H9 (cell line): Measurements from ENCODE around the gene AHNAK. TPM values are rescaled to one million over a fixed set of nuclear protein-coding genes. Genes with fewer than 3 reads are reported as not detected.

Experiments used
- DNase-seq: peaks from one replicate; pipeline ENCODE4 v3.0.0-alpha.2; 2017
- H2AFZ ChIP-seq: one replicate; pipeline ENCODE4 v1.6.1; 2013; ENCODE audit warnings: mild to moderate bottlenecking, low read length, control low read depth, moderate library complexity
- H2AK5ac ChIP-seq: 2 replicates; pipeline ENCODE4 v1.6.1; 2013; ENCODE audit warnings: low read length, control low read depth, mixed read lengths; ENCODE audit not compliant: insufficient read length
- H2BK120ac ChIP-seq: one replicate; pipeline ENCODE4 v1.6.1; 2013; ENCODE audit warnings: low read depth, mild to moderate bottlenecking, low read length, control low read depth, inconsistent platforms; ENCODE audit not compliant: poor library complexity, severe bottlenecking
- H2BK12ac ChIP-seq: 2 replicates; pipeline ENCODE4 v1.6.1; 2013; ENCODE audit warnings: low read length, control low read depth, mixed read lengths, low read depth; ENCODE audit not compliant: insufficient read length
- H2BK15ac ChIP-seq: 2 replicates; pipeline ENCODE4 v1.6.1; 2013; ENCODE audit warnings: low read depth, low read length, control low read depth
- H2BK20ac ChIP-seq: one replicate; pipeline ENCODE4 v1.6.1; 2013; ENCODE audit warnings: low read depth, mild to moderate bottlenecking, low read length, control low read depth, inconsistent platforms; ENCODE audit not compliant: poor library complexity, severe bottlenecking
- H2BK5ac ChIP-seq: 2 replicates; pipeline ENCODE4 v1.6.1; 2013; ENCODE audit warnings: low read length, control low read depth, mixed read lengths; ENCODE audit not compliant: insufficient read length
- H3K14ac ChIP-seq: 2 replicates; pipeline ENCODE4 v1.6.1; 2013; ENCODE audit warnings: low read length, control low read depth; ENCODE audit not compliant: insufficient read depth
- H3K18ac ChIP-seq: 2 replicates; pipeline ENCODE4 v1.6.1; 2013; ENCODE audit warnings: low read depth, mild to moderate bottlenecking, mixed read lengths, low read length, control low read depth; ENCODE audit not compliant: insufficient read length
- H3K23ac ChIP-seq: 2 replicates; pipeline ENCODE4 v1.6.1; 2013; ENCODE audit warnings: low read length, control low read depth, mixed read lengths, low read depth; ENCODE audit not compliant: insufficient read length
- H3K23me2 ChIP-seq: 2 replicates; pipeline ENCODE4 v1.6.1; 2013; ENCODE audit warnings: low read depth, mild to moderate bottlenecking, mixed read lengths, low read length, control low read depth; ENCODE audit not compliant: insufficient read length, poor library complexity, severe bottlenecking
- H3K27ac ChIP-seq: 2 replicates; pipeline ENCODE4 v1.5.1; 2013; ENCODE audit warnings: low read length, control low read depth, mixed read lengths, low read depth; ENCODE audit not compliant: insufficient read length
- H3K27me3 ChIP-seq: 2 replicates; pipeline ENCODE4 v1.6.1; 2013; ENCODE audit warnings: low read length, control low read depth, inconsistent platforms; ENCODE audit not compliant: insufficient read depth
- H3K4ac ChIP-seq: 2 replicates; pipeline ENCODE4 v1.6.1; 2013; ENCODE audit warnings: low read depth, mild to moderate bottlenecking, control low read depth, inconsistent platforms, low read length, moderate library complexity
- H3K4me1 ChIP-seq: 2 replicates; pipeline ENCODE4 v1.6.1; 2013; ENCODE audit warnings: low read length, control low read depth, inconsistent platforms; ENCODE audit not compliant: insufficient read depth
- H3K4me2 ChIP-seq: 2 replicates; pipeline ENCODE4 v1.6.1; 2013; ENCODE audit warnings: low read length, control low read depth, mixed read lengths; ENCODE audit not compliant: insufficient read length, insufficient read depth
- H3K56ac ChIP-seq: 2 replicates; pipeline ENCODE4 v1.6.1; 2013; ENCODE audit warnings: low read depth, mild to moderate bottlenecking, mixed read lengths, low read length, control low read depth; ENCODE audit not compliant: insufficient read length
- H3K79me1 ChIP-seq: 2 replicates; pipeline ENCODE4 v1.6.1; 2013; ENCODE audit warnings: low read depth, mild to moderate bottlenecking, moderate library complexity, low read length, control low read depth, inconsistent platforms; ENCODE audit not compliant: insufficient read depth, poor library complexity, severe bottlenecking
- H3K79me2 ChIP-seq: 2 replicates; pipeline ENCODE4 v1.6.1; 2013; ENCODE audit warnings: low read length, control low read depth, inconsistent platforms; ENCODE audit not compliant: insufficient read depth
- H3K9ac ChIP-seq: 2 replicates; pipeline ENCODE4 v1.6.1; 2013; ENCODE audit warnings: low read length, control low read depth, mixed read lengths; ENCODE audit not compliant: insufficient read length; ENCODE audit errors: extremely low read depth
- H3K9me3 ChIP-seq: one replicate; pipeline ENCODE4 v1.6.1; 2013; ENCODE audit warnings: low read depth, low read length, inconsistent platforms; ENCODE audit not compliant: control insufficient read depth
- H3T11ph ChIP-seq: one replicate; pipeline ENCODE4 v1.6.1; 2013; ENCODE audit warnings: mild to moderate bottlenecking, low read length, control low read depth, inconsistent platforms
- H4K20me1 ChIP-seq: one replicate; pipeline ENCODE4 v1.6.1; 2013; ENCODE audit not compliant: control insufficient read depth, insufficient read length, insufficient read depth
- H4K5ac ChIP-seq: 2 replicates; pipeline ENCODE4 v1.6.1; 2013; ENCODE audit warnings: low read depth, mild to moderate bottlenecking, mixed read lengths, low read length, control low read depth; ENCODE audit not compliant: insufficient read length
- H4K8ac ChIP-seq: replicated peaks from 2 replicates; pipeline ENCODE4 v1.6.1; 2013; ENCODE audit warnings: low read length, control low read depth, mixed read lengths, low read depth; ENCODE audit not compliant: insufficient read length
- H4K91ac ChIP-seq: 2 replicates; pipeline ENCODE4 v1.6.1; 2013; ENCODE audit warnings: low read depth, mild to moderate bottlenecking, moderate library complexity, mixed read lengths, low read length, control low read depth; ENCODE audit not compliant: insufficient read length
- H3K27ac Mint-ChIP-seq, 3 experiments: 2 replicates in 2 of 3; 3 replicates in 1 of 3; pipeline ENCODE4 v1.8.0; 2020 to 2021; ENCODE audit warnings: mixed read lengths in 3 of 3, mild to moderate bottlenecking in 1 of 3, moderate library complexity in 1 of 3
- H3K27me3 Mint-ChIP-seq: 2 replicates; pipeline ENCODE4 v1.8.0; 2021; ENCODE audit warnings: low read depth, mild to moderate bottlenecking, moderate library complexity, mixed read lengths
- H3K36me3 Mint-ChIP-seq, 3 experiments: 2 replicates in 2 of 3; 3 replicates in 1 of 3; pipeline ENCODE4 v1.8.0; 2020 to 2021; ENCODE audit warnings: low read depth in 3 of 3, mixed read lengths in 3 of 3; ENCODE audit not compliant: insufficient read depth in 1 of 3
- H3K4me1 Mint-ChIP-seq, 2 experiments: 2 replicates each; pipeline ENCODE4 v1.8.0; 2020; ENCODE audit warnings: mixed read lengths in 2 of 2
- H3K4me3 Mint-ChIP-seq, 2 experiments: 2 replicates in 1 of 2; 3 replicates in 1 of 2; pipeline ENCODE4 v1.8.0; 2020 to 2021; ENCODE audit warnings: mild to moderate bottlenecking in 2 of 2, mixed read lengths in 2 of 2, moderate library complexity in 1 of 2
- H3K9me3 Mint-ChIP-seq, 2 experiments: 2 replicates in 1 of 2; 3 replicates in 1 of 2; pipeline ENCODE4 v1.8.0; 2020; ENCODE audit warnings: mild to moderate bottlenecking in 2 of 2, mixed read lengths in 2 of 2, moderate library complexity in 1 of 2
- WGBS: extraction: QIAGEN DNeasy Blood & Tissue Kit; methylation state at CpG from one replicate; pipeline ENCODE4 v1.1.7; 2013; ENCODE audit warnings: missing lambda C conversion rate, low lambda C conversion rate, mixed read lengths; ENCODE audit not compliant: insufficient read length; ENCODE audit errors: extremely low coverage; 5-methylcytosine and 5-hydroxymethylcytosine counted together
- total RNA-seq: library from RNA; stranded (reverse); gene quantifications from 2 replicates; pipeline ENCODE4 v1.2.1, GENCODE V29; 2021
- TF ChIP-seq, protein P1 (sequence below): fragments of 200-600 bp; sonication (generic); conservative IDR thresholded peaks from 3 replicates; pipeline ENCODE4 v1.8.0; 2021; ENCODE audit warnings: antibody characterized with exemption, mild to moderate bottlenecking

Gene AHNAK
- total RNA-seq, 1 experiment from 2014 or later = 15.2 TPM

DNA sequence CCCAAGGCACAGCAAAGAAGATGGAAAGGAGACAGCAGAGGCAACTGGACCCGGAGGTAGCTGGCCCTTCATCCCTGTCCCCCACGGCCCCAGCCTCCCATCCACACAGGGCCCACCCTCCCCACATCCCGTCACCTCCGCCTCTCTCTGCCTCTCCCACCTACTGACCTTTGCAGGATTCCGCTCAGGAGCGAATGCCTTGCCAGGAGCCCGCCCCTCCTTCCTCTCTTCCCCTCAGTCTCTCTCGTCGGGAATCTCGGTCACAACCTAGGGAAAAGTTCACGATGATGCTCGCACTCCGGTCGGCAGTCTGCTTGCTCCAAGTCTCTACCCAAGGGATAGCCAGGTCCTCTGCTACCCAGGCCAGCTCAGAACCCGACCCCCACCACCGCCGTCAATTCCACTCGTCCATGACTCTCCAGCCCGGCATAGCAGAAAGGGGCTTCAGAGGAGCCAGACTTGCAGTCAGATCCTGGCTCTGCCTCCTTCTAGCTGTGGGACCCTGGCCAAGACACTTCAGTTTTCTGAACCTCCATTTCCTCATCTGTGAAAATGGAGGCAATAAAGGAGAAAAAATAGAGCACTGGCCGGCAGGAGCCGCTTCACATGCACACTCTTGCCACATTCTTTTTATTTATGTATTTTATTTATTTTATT lies 10.2 kb downstream of the AHNAK start:
- Histone ChIP-seq H3K23me2 (no peaks in the 10 kb centered on the region), H3K4ac (no peak overlapping the region), H2AFZ (no peak overlapping the region), H3K56ac (no peak overlapping the region), H2BK5ac (no peak overlapping the region), H2BK15ac (no peak overlapping the region), H3K9me3 (no peaks in the 10 kb centered on the region), H3K4me1 (no peaks in the 10 kb centered on the region; the same call in 1 of the 2 replicates), H3K79me1 (no peaks in the 10 kb centered on the region), H3K79me2 (no peaks in the 10 kb centered on the region), H3K27ac (no peak overlapping the region), H3T11ph (no peak overlapping the region), H3K23ac (no peak overlapping the region), H4K8ac (no peak overlapping the region), H2BK120ac (no peak overlapping the region), H2BK12ac (no peak overlapping the region), H2BK20ac (no peak overlapping the region), H3K27me3 (no peaks in the 10 kb centered on the region), H2AK5ac (no peak overlapping the region), H4K20me1 (no peaks in the 10 kb centered on the region), H3K4me2 (no peak overlapping the region), H4K5ac (no peak overlapping the region), H3K14ac (no peak overlapping the region), H4K91ac (no peak overlapping the region), H3K9ac (no peak overlapping the region), H3K18ac (no peak overlapping the region)
- Mint-ChIP-seq H3K4me3 (no peak overlapping the region; a peak in 1 of 5 replicates), H3K4me1 (peaks cover 12 to 21% of the 10 kb centered on the region in 2 experiments), H3K27me3 (peaks cover 9% of the 10 kb centered on the region), H3K36me3 (peaks cover 2 to 35% (median 29%) of the 10 kb centered on the region in 3 experiments; a peak in 5 of 7 replicates), H3K9me3 (peaks cover 0 to under 1% of the 10 kb centered on the region in 2 experiments; a peak in 1 of 5 replicates), H3K27ac (0 out of 7 replicates have a peak overlapping the region, but pooled peaks of 1 of the 3 experiments have one; percentile 52)
- TF ChIP-seq, protein P1, sequence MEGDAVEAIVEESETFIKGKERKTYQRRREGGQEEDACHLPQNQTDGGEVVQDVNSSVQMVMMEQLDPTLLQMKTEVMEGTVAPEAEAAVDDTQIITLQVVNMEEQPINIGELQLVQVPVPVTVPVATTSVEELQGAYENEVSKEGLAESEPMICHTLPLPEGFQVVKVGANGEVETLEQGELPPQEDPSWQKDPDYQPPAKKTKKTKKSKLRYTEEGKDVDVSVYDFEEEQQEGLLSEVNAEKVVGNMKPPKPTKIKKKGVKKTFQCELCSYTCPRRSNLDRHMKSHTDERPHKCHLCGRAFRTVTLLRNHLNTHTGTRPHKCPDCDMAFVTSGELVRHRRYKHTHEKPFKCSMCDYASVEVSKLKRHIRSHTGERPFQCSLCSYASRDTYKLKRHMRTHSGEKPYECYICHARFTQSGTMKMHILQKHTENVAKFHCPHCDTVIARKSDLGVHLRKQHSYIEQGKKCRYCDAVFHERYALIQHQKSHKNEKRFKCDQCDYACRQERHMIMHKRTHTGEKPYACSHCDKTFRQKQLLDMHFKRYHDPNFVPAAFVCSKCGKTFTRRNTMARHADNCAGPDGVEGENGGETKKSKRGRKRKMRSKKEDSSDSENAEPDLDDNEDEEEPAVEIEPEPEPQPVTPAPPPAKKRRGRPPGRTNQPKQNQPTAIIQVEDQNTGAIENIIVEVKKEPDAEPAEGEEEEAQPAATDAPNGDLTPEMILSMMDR = no peak
- no CpG with 5 or more reads among the region's 21 CpGs for WGBS
- DNase-seq = no peak
